COLO668 (cell line): ENCODE measurements around the gene LCP2.

Source experiments
- DNase-seq: peaks from one replicate; lab custom pipeline; 2025; ENCODE audit not compliant: unreplicated experiment; lab: John Stamatoyannopoulos, UW

LCP2 gene

GRCh38 chr5:170276140-170276539, 21.4 kb downstream of the LCP2 start:
- no peak for DNase-seq

GRCh38 chr5:170275376-170275994, 22.1 kb downstream of the LCP2 start:
- DNase-seq: no peak

- DNase-seq: peak; percentile 4
These were observed 23.4 kb downstream of the LCP2 start for GRCh38 chr5:170273968-170274710.

- DNase-seq: no peak
These were observed 27.1 kb downstream of the LCP2 start for GRCh38 chr5:170270293-170271069.

- DNase-seq: no peak
These were observed 28.0 kb downstream of the LCP2 start for GRCh38 chr5:170269579-170269978.

GRCh38 chr5:170268884-170269283, 28.7 kb downstream of the LCP2 start:
- no peak for DNase-seq

GRCh38 chr5:170268153-170268689, 29.4 kb downstream of the LCP2 start:
- no peak for DNase-seq

- DNase-seq: peak; percentile 21
These were observed 30.0 kb downstream of the LCP2 start for GRCh38 chr5:170267431-170268152.

- no peak for DNase-seq
These were observed 30.8 kb downstream of the LCP2 start for GRCh38 chr5:170266570-170267381.

GRCh38 chr5:170265522-170265921, 32.1 kb downstream of the LCP2 start:
- DNase-seq: no peak

GRCh38 chr5:170263906-170264305, 33.7 kb downstream of the LCP2 start:
- DNase-seq: no peak

GRCh38 chr5:170262061-170263045, 35.2 kb downstream of the LCP2 start:
- no peak for DNase-seq

- DNase-seq: no peak
These were observed 36.0 kb downstream of the LCP2 start for GRCh38 chr5:170261528-170262043.

GRCh38 chr5:170257370-170257769, 40.2 kb downstream of the LCP2 start:
- no peak for DNase-seq

GRCh38 chr5:170256571-170256970, 41.0 kb downstream of the LCP2 start:
- DNase-seq: no peak

GRCh38 chr5:170254056-170254455, 43.5 kb downstream of the LCP2 start:
- DNase-seq: no peak

- no peak for DNase-seq
These were observed 44.7 kb downstream of the LCP2 start for GRCh38 chr5:170252720-170253350.

GRCh38 chr5:170252109-170252508, 45.5 kb downstream of the LCP2 start:
- no peak for DNase-seq
